C4-2B (cell line): ENCODE results near the gene NOTCH4.
"Not testable (repeated sequence)": the region's sequence is repeated elsewhere in the genome, so short reads cannot be mapped to it uniquely, and the experiment has no call there.

Experiments
- H3K27ac ChIP-seq: fragments of 450-650 bp; 2 replicates; pipeline ENCODE4 v1.5.1; 2017
- ZFX ChIP-seq: fragments of 450-650 bp; IDR thresholded peaks from 2 replicates; pipeline ENCODE4 v1.6.1; 2017
- TF ChIP-seq, protein P1 (sequence below): fragments of 450-650 bp; conservative IDR thresholded peaks from 2 replicates; pipeline ENCODE4 v1.5.1; 2017; ENCODE audit warnings: mild to moderate bottlenecking

NOTCH4 gene

DNA sequence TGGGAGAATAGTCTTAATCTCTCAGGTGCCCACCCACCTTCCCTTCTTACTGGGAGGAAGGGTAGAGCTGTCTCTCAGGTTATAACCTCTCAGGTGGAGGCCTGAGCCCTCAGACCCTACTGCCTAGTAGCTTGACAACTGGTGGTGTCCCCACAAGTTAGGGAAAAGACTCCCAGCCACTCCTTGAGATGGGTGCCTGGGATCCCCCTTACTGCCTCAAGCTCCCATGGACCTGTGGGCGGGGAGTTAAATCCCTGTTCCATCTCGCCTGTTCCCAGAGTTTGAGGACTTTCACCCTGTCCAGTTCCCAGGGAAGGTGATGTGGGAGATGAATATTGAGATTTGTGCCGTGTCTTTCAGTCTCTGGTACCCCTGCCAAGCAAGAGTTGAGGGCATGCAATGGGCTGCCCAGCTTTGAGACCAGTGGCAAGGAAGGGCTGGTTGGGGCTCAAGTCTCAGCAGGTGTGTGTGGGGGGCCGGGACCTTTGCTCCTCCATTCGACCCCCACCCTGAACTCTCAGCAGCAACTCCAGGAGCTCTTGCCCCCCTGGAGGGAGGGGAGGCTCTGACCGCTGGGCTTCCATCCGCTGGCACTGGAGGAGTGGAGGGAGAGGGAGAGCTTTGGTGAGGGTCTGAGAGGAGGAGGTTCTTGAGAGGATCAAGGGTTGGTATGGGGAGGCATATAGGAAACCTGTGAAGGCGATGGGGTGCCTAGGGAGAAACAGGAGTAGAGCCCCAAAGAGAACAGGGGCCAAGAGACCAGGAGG is 32.8 kb downstream of the NOTCH4 start:
- TF ChIP-seq, protein P1, sequence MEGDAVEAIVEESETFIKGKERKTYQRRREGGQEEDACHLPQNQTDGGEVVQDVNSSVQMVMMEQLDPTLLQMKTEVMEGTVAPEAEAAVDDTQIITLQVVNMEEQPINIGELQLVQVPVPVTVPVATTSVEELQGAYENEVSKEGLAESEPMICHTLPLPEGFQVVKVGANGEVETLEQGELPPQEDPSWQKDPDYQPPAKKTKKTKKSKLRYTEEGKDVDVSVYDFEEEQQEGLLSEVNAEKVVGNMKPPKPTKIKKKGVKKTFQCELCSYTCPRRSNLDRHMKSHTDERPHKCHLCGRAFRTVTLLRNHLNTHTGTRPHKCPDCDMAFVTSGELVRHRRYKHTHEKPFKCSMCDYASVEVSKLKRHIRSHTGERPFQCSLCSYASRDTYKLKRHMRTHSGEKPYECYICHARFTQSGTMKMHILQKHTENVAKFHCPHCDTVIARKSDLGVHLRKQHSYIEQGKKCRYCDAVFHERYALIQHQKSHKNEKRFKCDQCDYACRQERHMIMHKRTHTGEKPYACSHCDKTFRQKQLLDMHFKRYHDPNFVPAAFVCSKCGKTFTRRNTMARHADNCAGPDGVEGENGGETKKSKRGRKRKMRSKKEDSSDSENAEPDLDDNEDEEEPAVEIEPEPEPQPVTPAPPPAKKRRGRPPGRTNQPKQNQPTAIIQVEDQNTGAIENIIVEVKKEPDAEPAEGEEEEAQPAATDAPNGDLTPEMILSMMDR: no peak
- TF ChIP-seq ZFX: no peak

DNA sequence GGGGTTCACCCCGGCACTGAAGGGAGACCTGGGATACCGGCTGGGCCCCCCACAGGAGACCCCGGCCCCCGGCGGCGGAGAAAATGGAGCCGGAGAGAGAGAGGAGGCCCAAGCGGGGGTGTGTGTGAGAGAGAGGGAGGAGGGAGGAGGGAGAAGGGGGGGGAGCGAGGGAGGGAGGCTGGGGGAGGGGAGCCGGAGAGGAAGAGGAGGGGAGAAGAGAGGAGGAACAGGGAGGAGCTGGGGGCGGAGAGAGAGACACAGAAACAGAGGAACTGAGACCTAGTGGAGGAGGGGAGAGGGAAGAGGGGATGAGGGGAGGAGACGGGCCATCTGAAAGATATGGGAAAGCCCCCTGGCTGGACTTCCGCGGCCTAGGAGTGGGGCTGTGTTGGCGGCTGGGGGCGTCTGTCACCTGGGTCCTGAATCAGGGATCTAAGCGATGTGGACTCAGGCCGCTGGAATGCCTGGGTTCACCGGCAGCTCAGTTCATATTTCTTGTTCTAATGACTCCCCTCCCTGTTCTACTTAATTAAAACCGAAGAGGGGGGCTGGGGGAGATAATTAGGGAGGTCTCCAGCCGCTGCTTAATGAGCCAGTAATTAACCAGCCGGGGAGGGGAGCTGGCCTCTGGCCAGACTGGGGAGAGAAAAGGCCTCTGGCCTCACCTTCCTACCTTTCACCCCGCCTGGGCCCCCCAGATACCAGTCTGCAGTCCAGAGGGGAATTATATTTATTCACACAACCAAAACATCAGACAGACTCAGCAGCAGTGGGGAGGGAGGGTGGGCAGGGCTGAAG is 33.6 kb downstream of the NOTCH4 start, which contains the start of gene PBX2:
TSS of gene PBX2 (minus strand) at position 149 of the 798 bp plus-strand sequence. CDS start 287 bp downstream, outside the sequence.
- no peak for TF ChIP-seq ZFX
- TF ChIP-seq, protein P1: no peak
- H3K27ac ChIP-seq: peak within 1 kb of the TSS; percentile 73

More for the DNA sequence above, 32.8 kb downstream of the NOTCH4 start:
- H3K27ac ChIP-seq: peak overlapping the region; percentile 73

DNA sequence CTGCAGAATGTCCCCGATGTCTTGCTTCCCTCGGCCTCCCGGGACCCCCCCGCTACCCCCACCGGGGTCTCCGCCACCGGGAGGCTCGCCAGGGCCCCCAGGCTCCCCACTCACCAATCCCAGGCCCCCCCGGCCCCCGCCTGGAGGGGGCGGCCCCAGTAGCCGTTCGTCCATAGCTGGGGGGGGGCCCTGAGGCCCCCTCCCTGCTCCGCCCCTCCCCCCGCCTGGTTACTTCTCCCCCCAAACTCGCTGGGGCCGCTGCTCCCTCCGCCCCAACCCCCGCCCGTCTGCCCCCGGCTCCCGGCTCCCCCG is 34.2 kb downstream of the NOTCH4 start:
- peak overlapping the region; percentile 73 for H3K27ac ChIP-seq
- no peak for TF ChIP-seq ZFX
- TF ChIP-seq, protein P1: no peak

DNA sequence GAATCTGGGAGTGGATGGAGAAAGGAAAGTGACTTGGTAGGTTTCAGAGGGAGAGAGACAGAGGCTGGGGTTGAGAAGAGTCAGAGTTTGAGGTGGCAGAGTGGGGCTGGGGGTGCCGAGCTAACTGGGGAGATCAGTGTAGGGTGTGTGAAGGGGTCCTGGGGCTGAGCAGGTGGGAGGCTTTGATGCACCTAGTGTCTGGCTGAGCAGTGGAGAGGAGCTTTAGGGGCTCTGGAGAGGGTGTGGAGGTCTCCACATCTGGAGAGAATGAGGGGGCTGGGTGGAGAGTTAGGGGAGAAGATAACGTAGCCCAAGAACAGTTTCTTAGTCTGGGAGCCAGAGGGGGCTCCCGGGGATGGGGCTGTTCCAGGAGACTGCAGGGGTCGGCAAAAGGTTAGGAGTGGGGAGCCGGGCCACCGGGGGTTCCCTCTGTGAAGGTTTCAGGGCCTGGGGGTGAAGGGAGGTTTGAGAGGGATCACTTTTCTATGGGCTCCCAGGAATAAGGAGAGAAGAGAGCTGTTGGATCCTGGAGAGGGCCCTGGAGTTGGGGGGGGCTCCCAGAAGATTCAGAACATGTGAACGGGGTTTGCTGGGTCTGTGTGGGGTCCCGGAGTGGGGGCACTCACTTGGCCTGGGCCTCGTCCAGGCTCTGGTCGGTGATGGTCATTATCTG is 34.7 kb downstream of the NOTCH4 start:
- H3K27ac ChIP-seq: peak overlapping the region; percentile 73
- TF ChIP-seq, protein P1: no peak
- no peak for TF ChIP-seq ZFX

DNA sequence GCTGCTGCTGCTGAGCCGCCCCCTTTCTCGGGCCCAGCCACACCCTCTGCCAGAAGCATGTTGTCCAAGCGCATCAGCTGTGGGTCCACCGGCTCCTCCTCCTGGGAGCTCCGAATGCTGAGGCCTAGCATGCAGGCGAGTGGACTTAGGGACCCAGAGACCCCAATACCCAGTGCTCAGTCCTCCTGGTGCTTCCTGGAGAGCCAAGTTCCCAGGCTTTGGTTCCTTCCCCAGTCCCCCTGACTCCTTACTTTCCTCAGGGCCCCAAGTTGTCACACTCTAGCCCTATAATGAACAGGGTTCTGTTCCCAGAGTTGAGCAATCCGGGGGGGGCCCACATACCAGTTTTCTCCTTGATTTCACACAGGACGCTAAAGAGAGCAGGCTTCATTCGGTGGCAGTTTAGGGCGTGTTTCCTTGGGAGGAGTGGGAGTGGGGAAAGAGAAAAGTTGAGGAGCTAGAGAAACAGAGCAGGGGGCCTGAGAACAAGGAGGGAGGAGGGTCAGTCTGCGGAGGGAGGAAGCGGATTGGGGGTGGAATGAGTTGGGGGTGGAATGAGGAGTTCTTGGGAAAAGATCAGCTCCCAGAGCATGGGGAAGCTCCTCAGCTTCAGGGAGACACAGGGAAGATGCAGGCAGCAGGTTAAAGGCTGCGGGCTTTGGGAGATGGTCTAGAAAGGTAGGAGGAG is 35.3 kb downstream of the NOTCH4 start:
- H3K27ac ChIP-seq: peak overlapping the region; percentile 73; the same call in 1 of the 2 replicates
- TF ChIP-seq ZFX: no peak
- TF ChIP-seq, protein P1: no peak

DNA sequence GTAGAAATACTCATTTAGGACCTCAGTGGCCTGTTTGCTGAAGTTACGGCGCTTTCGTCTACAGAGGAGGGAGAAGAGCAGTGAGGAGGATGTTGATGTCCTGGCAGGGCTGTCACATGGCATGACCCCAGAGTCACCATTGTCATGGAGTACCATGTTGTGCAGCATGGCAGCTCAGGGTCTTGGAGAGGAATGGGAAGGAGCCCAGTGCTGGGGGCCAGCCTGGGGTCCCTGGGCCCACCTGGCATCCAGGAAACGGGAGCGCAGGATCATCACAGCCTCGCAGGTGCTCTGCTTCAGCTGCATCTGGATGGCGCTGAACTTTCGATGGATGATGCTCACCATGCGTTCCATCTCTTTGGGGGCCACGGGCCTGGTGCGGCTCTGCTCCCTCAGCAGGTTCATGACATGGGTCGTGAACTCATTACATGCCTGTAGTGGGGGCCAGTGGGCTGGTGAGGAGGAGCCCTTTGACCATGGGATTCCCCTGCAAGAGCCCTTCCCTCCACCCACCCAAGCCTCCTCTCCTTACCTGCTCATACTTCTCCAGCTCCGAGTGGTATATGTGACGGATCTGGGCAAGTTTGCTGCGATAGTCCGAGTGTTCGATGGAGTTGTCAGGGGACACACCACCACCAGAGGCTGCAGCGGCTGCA is 36.0 kb downstream of the NOTCH4 start:
- H3K27ac ChIP-seq: not testable (repeated sequence)

DNA sequence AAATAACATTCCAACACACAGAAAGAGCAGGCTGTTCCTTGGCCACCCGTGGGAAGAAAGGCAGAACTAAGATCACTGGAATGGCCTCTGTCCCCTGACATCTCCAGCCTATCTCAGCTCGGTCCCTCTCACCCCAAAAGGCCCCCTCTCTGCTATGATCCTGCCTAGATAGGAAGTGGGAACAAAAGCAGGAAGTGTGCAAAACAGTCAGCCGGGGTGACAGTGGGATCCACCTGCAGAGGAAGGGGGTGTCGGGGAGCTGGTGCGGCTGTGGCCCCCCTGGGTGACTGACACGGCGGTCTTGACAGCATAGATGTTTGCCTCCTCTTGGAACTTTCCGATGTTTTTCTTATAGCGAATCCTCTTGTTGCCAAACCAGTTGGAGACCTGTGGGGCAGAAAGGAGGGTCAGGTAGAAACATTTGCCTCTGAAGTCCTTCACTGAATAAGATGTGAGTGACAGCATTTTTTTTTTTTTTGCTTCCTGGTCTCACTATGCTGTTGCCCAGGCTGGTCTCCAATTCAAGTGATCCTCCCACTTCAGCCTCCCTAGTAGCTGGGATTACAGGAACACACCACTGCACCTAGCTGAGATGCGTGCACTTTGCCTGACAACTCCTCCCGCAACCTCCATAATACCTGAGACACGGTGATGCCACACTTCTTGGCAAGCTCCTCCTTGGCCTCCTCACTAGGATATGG is 36.7 kb downstream of the NOTCH4 start:
- H3K27ac ChIP-seq: no peak overlapping the region
- no peak for TF ChIP-seq ZFX
- TF ChIP-seq, protein P1: no peak

DNA sequence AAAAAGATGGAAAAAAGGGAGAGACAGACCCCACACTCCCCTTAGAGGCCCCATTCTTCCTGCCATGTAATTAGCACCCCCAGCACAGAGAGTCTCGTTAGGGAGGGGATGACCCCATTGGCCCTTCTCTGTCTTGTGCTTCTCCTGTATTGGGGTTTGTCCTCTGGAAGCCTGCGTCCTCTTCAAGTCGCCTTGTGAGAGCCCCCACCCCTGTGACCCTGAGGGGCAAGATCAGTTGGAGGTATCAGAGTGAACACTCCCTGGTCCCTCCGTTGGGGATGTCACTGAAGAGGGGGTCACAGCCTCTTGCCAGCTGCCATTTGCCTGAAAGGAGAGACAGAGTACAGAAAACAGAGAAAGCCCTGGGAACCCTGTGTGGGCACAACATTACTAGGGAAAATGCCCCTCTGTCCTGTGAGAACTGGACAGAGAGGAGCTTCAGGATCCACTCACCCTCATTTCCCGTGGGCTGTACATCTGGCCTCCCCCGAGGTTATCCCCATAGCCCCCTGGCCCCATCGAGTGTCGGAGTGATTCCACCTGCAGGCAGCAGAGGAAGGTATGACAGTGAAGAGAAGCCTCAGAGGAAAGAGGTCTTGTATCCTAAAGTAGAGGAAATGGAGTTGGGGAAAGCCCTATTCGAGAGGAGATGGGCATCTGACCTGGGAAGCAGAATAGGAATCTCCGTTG is 37.6 kb downstream of the NOTCH4 start:
- H3K27ac ChIP-seq: not testable (repeated sequence)

DNA sequence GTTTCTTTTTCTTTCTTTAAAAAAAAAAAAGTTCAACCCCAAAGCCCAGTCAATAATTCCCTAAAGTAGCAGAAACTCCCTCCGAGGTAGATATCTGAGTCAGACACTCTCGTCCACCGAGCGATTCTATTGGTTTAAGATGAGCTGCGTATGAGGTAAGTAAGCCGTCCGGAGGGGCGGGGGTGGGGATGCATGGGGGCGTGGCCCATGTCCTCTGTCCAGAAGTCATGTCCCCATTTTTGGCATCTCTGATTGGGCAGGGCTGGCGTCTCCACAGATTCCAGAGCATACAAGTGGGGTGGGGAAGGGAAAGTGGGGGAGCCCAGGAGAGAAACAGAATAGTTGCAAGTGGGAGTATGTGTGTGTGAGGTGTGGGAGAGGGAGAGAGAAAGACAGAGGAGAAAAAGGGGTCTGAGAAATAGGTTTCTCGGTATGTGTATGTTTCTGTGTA is 38.2 kb downstream of the NOTCH4 start:
- H3K27ac ChIP-seq: not testable (repeated sequence)
